GM19328 (cell line): ENCODE measurements around the gene NOX5.
"Not testable (repeated sequence)": the region's sequence is repeated elsewhere in the genome, so short reads cannot be mapped to it uniquely, and the experiment has no call there.

ENCODE experiments used
- ATAC-seq: cut with Tn5 transposase; IDR thresholded peaks from one replicate; pipeline ENCODE4 v1.9.1; 2021; ENCODE audit warnings: mild to moderate bottlenecking, moderate library complexity; ENCODE audit not compliant: unreplicated experiment

Gene NOX5

GRCh38 chr15:69014454-69014853 lies at the start of gene NOX5:
NOX5 (plus strand) TSS chr15:69014695; CDS start chr15:69014736, 41 bp downstream.
- no peak for ATAC-seq

- no peak for ATAC-seq
Observed at GRCh38 chr15:68966996-68967395, 47.5 kb upstream of the NOX5 start.

- ATAC-seq, result no peak
Observed at GRCh38 chr15:68967948-68968347, 46.5 kb upstream of the NOX5 start.

GRCh38 chr15:68969298-68969697 lies 45.2 kb upstream of the NOX5 start:
- ATAC-seq, result no peak

GRCh38 chr15:68972201-68973065 lies 42.1 kb upstream of the NOX5 start:
- no peak for ATAC-seq

GRCh38 chr15:68975651-68976160 lies 38.8 kb upstream of the NOX5 start:
- not testable (repeated sequence) for ATAC-seq

- not testable (repeated sequence) for ATAC-seq
Observed at GRCh38 chr15:68977426-68977825, 37.1 kb upstream of the NOX5 start.

- no peak for ATAC-seq
Observed at GRCh38 chr15:68979006-68979405, 35.5 kb upstream of the NOX5 start.

- no peak for ATAC-seq
Observed at GRCh38 chr15:68979816-68980215, 34.7 kb upstream of the NOX5 start.

GRCh38 chr15:68980786-68981185 lies 33.7 kb upstream of the NOX5 start:
- no peak for ATAC-seq

GRCh38 chr15:68981941-68982340 lies 32.6 kb upstream of the NOX5 start:
- no peak for ATAC-seq

- ATAC-seq, result no peak
Observed at GRCh38 chr15:68982976-68983563, 31.4 kb upstream of the NOX5 start.

- no peak for ATAC-seq
Observed at GRCh38 chr15:68983961-68984481, 30.5 kb upstream of the NOX5 start.

- ATAC-seq, result no peak
Observed at GRCh38 chr15:68984586-68984985, 29.9 kb upstream of the NOX5 start.

GRCh38 chr15:68985361-68985891 lies 29.1 kb upstream of the NOX5 start:
- ATAC-seq, result no peak

GRCh38 chr15:68986322-68986721 lies 28.2 kb upstream of the NOX5 start:
- ATAC-seq, result no peak

- ATAC-seq, result no peak
Observed at GRCh38 chr15:68987120-68987519, 27.4 kb upstream of the NOX5 start.

GRCh38 chr15:68987676-68988075 lies 26.8 kb upstream of the NOX5 start:
- ATAC-seq, result no peak

- ATAC-seq, result no peak
Observed at GRCh38 chr15:68989541-68990230, 24.8 kb upstream of the NOX5 start.

GRCh38 chr15:68990231-68990991 lies 24.1 kb upstream of the NOX5 start:
- no peak for ATAC-seq
